H1 (cell line): Measurements from ENCODE around the gene MMS19. TPM values are rescaled to one million over a fixed set of nuclear protein-coding genes. Genes with fewer than 3 reads are reported as not detected.

Experiments
- BACH1 ChIP-seq: IDR thresholded peaks from 2 replicates; pipeline ENCODE4 v1.6.1; 2012; ENCODE audit warnings: low read length, improper control_type of control experiment
- CHD2 ChIP-seq: IDR thresholded peaks from 2 replicates; pipeline ENCODE4 v1.6.1; 2012; ENCODE audit warnings: low read length, improper control_type of control experiment
- EP300 ChIP-seq, 2 experiments: IDR thresholded peaks; 1 replicate in 1 of 2; 2 replicates in 1 of 2; pipeline ENCODE4 v1.6.1; 2011 to 2012; ENCODE audit warnings: low read depth in 2 of 2, low read length in 2 of 2, mild to moderate bottlenecking in 2 of 2, borderline replicate concordance in 1 of 2, inconsistent platforms in 1 of 2, moderate library complexity in 1 of 2
- FOSL1 ChIP-seq: IDR thresholded peaks from 2 replicates; pipeline ENCODE4 v1.6.1; 2011; ENCODE audit warnings: mild to moderate bottlenecking, low read depth, low read length, moderate library complexity; ENCODE audit not compliant: insufficient read depth
- TCF12 ChIP-seq: IDR thresholded peaks from 2 replicates; pipeline ENCODE4 v1.6.1; 2011; ENCODE audit warnings: low read depth, mild to moderate bottlenecking, low read length
- polyA plus RNA-seq, 7 experiments: library from polyadenylated mRNA; depleted of rRNA in 3 of 7; stranded (reverse) in 5 of 7; unstranded in 2 of 7; fragments of >200 nt in 5 of 7; fragments of 200-250 nt in 2 of 7; gene quantifications; 1 replicate in 5 of 7; 2 replicates in 1 of 7; 4 replicates in 1 of 7; pipeline versions ENCODE4 v1.2.1 to v1.2.3, GENCODE V29; 2011 to 2013; ENCODE audit warnings: missing spikeins in 2 of 7, mixed read lengths in 2 of 7
- total RNA-seq: library from RNA; stranded (reverse); fragmentation: NEBNext Ultra II Directional; extraction: Animal tissue kit (Norgen Biotek cat#: 25700); gene quantifications from 2 replicates; pipeline ENCODE4 v1.2.1, GENCODE V29; 2021
- TF ChIP-seq, protein P1 (sequence below): fragments of 300-600 bp; sonication (generic); IDR thresholded peaks from 2 replicates; pipeline ENCODE4 v1.7.1; 2012; ENCODE audit warnings: low read length, moderate library complexity, mild to moderate bottlenecking, inconsistent platforms; ENCODE audit not compliant: insufficient replicate concordance

Gene MMS19
- total and polyA plus RNA-seq, 2 of the 8 experiments (the other 6 are each of a cell fraction or from before 2014, with no cell fraction given), result 130 to 221 TPM

DNA sequence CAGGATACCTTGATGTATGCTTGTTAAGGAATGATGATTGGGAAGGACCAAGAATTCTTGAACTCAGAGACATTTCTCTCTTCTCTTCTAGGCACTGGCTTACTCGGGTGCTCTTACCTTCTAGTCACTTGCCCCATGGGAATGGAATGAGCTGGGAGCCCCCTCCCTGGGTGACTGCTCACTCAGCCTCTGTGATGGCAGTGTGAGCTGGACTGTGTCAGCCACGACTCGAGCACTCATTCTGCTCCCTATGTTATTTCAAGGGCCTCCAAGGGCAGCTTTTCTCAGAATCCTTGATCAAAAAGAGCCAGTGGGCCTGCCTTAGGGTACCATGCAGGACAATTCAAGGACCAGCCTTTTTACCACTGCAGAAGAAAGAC, 41.5 kb downstream of the MMS19 start (continued):
- TF ChIP-seq EP300 (IDR thresholded peaks at IDR 0.05; ENCODE audit: borderline replicate concordance in 1 of 2, low read depth in 2 of 2, low read length in 2 of 2) (no peak), BACH1 (no peak), FOSL1 (no peak), CHD2 (no peak), TCF12 (no peak)
- TF ChIP-seq, protein P1, sequence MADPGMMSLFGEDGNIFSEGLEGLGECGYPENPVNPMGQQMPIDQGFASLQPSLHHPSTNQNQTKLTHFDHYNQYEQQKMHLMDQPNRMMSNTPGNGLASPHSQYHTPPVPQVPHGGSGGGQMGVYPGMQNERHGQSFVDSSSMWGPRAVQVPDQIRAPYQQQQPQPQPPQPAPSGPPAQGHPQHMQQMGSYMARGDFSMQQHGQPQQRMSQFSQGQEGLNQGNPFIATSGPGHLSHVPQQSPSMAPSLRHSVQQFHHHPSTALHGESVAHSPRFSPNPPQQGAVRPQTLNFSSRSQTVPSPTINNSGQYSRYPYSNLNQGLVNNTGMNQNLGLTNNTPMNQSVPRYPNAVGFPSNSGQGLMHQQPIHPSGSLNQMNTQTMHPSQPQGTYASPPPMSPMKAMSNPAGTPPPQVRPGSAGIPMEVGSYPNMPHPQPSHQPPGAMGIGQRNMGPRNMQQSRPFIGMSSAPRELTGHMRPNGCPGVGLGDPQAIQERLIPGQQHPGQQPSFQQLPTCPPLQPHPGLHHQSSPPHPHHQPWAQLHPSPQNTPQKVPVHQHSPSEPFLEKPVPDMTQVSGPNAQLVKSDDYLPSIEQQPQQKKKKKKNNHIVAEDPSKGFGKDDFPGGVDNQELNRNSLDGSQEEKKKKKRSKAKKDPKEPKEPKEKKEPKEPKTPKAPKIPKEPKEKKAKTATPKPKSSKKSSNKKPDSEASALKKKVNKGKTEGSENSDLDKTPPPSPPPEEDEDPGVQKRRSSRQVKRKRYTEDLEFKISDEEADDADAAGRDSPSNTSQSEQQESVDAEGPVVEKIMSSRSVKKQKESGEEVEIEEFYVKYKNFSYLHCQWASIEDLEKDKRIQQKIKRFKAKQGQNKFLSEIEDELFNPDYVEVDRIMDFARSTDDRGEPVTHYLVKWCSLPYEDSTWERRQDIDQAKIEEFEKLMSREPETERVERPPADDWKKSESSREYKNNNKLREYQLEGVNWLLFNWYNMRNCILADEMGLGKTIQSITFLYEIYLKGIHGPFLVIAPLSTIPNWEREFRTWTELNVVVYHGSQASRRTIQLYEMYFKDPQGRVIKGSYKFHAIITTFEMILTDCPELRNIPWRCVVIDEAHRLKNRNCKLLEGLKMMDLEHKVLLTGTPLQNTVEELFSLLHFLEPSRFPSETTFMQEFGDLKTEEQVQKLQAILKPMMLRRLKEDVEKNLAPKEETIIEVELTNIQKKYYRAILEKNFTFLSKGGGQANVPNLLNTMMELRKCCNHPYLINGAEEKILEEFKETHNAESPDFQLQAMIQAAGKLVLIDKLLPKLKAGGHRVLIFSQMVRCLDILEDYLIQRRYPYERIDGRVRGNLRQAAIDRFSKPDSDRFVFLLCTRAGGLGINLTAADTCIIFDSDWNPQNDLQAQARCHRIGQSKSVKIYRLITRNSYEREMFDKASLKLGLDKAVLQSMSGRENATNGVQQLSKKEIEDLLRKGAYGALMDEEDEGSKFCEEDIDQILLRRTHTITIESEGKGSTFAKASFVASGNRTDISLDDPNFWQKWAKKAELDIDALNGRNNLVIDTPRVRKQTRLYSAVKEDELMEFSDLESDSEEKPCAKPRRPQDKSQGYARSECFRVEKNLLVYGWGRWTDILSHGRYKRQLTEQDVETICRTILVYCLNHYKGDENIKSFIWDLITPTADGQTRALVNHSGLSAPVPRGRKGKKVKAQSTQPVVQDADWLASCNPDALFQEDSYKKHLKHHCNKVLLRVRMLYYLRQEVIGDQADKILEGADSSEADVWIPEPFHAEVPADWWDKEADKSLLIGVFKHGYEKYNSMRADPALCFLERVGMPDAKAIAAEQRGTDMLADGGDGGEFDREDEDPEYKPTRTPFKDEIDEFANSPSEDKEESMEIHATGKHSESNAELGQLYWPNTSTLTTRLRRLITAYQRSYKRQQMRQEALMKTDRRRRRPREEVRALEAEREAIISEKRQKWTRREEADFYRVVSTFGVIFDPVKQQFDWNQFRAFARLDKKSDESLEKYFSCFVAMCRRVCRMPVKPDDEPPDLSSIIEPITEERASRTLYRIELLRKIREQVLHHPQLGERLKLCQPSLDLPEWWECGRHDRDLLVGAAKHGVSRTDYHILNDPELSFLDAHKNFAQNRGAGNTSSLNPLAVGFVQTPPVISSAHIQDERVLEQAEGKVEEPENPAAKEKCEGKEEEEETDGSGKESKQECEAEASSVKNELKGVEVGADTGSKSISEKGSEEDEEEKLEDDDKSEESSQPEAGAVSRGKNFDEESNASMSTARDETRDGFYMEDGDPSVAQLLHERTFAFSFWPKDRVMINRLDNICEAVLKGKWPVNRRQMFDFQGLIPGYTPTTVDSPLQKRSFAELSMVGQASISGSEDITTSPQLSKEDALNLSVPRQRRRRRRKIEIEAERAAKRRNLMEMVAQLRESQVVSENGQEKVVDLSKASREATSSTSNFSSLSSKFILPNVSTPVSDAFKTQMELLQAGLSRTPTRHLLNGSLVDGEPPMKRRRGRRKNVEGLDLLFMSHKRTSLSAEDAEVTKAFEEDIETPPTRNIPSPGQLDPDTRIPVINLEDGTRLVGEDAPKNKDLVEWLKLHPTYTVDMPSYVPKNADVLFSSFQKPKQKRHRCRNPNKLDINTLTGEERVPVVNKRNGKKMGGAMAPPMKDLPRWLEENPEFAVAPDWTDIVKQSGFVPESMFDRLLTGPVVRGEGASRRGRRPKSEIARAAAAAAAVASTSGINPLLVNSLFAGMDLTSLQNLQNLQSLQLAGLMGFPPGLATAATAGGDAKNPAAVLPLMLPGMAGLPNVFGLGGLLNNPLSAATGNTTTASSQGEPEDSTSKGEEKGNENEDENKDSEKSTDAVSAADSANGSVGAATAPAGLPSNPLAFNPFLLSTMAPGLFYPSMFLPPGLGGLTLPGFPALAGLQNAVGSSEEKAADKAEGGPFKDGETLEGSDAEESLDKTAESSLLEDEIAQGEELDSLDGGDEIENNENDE, result no peak
- TF ChIP-seq, all 59 proteins: peak for 0
